HepG2 (cell line): ENCODE measurements around the gene TBC1D16. TPM values are rescaled to one million over a fixed set of nuclear protein-coding genes. Genes with fewer than 3 reads are reported as not detected.

Experiments used
- ATAC-seq: fragments of 200-7000 bp; cut with Tn5 transposase; 3 replicates; pipeline ENCODE4 v1.9.1; 2020; ENCODE audit warnings: mild to moderate bottlenecking, moderate library complexity
- BruUV-seq: library from RNA; stranded (reverse); fragments of 400-500 nt; replicated peaks from 2 replicates; lab custom pipeline; 2021; lab: Mats Ljungman, UMichigan
- CTCF ChIA-PET: fragments of 300-600 bp; formaldehyde crosslinking; extraction: SDS; loops from one replicate; lab custom pipeline; 2021; ENCODE audit warnings: low total read pairs, inconsistent platforms, low intra/inter-chr PET ratio; lab: Yijun Ruan, JAX
- POLR2A ChIA-PET: fragments of 350-600 bp; sonication (Branson Sonifier 250); formaldehyde crosslinking; loops from one replicate; lab custom pipeline; 2020; ENCODE audit warnings: antibody characterized with exemption, inconsistent platforms; lab: Yijun Ruan, JAX
- DNase-seq: peaks from one replicate; pipeline ENCODE4 v3.0.0-alpha.2; 2015; ENCODE audit warnings: low spot score
- FAIRE-seq: peaks from 3 replicates; lab custom pipeline; 2011; peaks lifted over from hg19 to GRCh38; lab: Jason Lieb, UNC
- H2AFZ ChIP-seq: one replicate; pipeline ENCODE4 v1.6.1; 2011; ENCODE audit warnings: low read length, inconsistent platforms
- H3K27ac ChIP-seq: fragments of 300-600 bp; 3 replicates; pipeline ENCODE4 v1.8.0; 2011; ENCODE audit warnings: mixed run types, mild to moderate bottlenecking, mixed read lengths, low read length, inconsistent platforms; ENCODE audit not compliant: insufficient read depth; ENCODE audit errors: extremely low read length
- H3K27me3 ChIP-seq, 2 experiments: fragments of 200-600 bp in 1 of 2; 2 replicates in 1 of 2; 3 replicates in 1 of 2; pipeline versions ENCODE4 v1.6.0 to v1.8.0; 2011; ENCODE audit warnings: low read length in 2 of 2, mild to moderate bottlenecking in 2 of 2, moderate library complexity in 2 of 2, inconsistent platforms in 1 of 2; ENCODE audit not compliant: insufficient read depth in 2 of 2, control insufficient read depth in 1 of 2
- H3K36me3 ChIP-seq, 2 experiments: fragments of 200-600 bp in 1 of 2; replicated peaks in 1 of 2; 2 replicates in 1 of 2; 3 replicates in 1 of 2; pipeline versions ENCODE4 v1.5.1 to v1.8.0; 2011; ENCODE audit warnings: low read length in 2 of 2, inconsistent platforms in 1 of 2; ENCODE audit not compliant: insufficient read depth in 2 of 2, control insufficient read depth in 1 of 2
- H3K4me1 ChIP-seq: 2 replicates; pipeline ENCODE4 v1.5.1; 2012; ENCODE audit warnings: low read length, inconsistent platforms; ENCODE audit not compliant: insufficient read depth
- H3K4me2 ChIP-seq: 2 replicates; pipeline ENCODE4 v1.6.0; 2011; ENCODE audit warnings: low read depth, low read length, inconsistent platforms
- H3K4me3 ChIP-seq, 3 experiments: fragments of 200-600 bp in 1 of 3; sonication (generic), shearing (Covaris generic) in 1 of 3; replicated peaks in 1 of 3; 2 replicates each; pipeline ENCODE4 v1.5.1; 2011 to 2016; ENCODE audit warnings: low read length in 3 of 3, inconsistent platforms in 2 of 3, low read depth in 2 of 3, mild to moderate bottlenecking in 2 of 3, control low read depth in 1 of 3, mixed read lengths in 1 of 3; ENCODE audit not compliant: insufficient read depth in 1 of 3
- H3K79me2 ChIP-seq: one replicate; pipeline ENCODE4 v1.6.1; 2011; ENCODE audit warnings: low read length, inconsistent platforms; ENCODE audit not compliant: insufficient read depth
- H3K9ac ChIP-seq: 2 replicates; pipeline ENCODE4 v1.6.0; 2011; ENCODE audit warnings: mild to moderate bottlenecking, low read depth, low read length, inconsistent platforms; ENCODE audit not compliant: insufficient read depth
- H3K9me3 ChIP-seq: 2 replicates; pipeline ENCODE4 v1.5.1; 2012; ENCODE audit warnings: mild to moderate bottlenecking, low read length
- H4K20me1 ChIP-seq: 2 replicates; pipeline ENCODE4 v1.6.0; 2011; ENCODE audit warnings: inconsistent platforms, mild to moderate bottlenecking, low read length, moderate library complexity; ENCODE audit not compliant: insufficient read depth
- LCORL ChIP-seq, 2 experiments: fragments of 450-650 bp in 1 of 2; sonication (generic) in 1 of 2; formaldehyde crosslinking in 1 of 2; IDR thresholded peaks; 2 replicates each; pipeline versions ENCODE4 v1.5.0 to v1.6.1; 2017 to 2020; ENCODE audit warnings: antibody characterized with exemption in 1 of 2, missing genetic modification reagents in 1 of 2
- YY1 ChIP-seq: IDR thresholded peaks from 2 replicates; pipeline ENCODE4 v1.6.1; 2011; ENCODE audit warnings: low read length, low read depth, moderate library complexity, mild to moderate bottlenecking; ENCODE audit not compliant: insufficient read depth, insufficient replicate concordance
- ZBTB33 ChIP-seq: sonication (generic); formaldehyde crosslinking; IDR thresholded peaks from 2 replicates; pipeline ENCODE4 v1.4.0; 2020; ENCODE audit warnings: missing genetic modification reagents
- ZBTB4 ChIP-seq: sonication (generic); formaldehyde crosslinking; IDR thresholded peaks from 2 replicates; pipeline ENCODE4 v1.4.0; 2020; ENCODE audit warnings: missing genetic modification reagents, mild to moderate bottlenecking, borderline replicate concordance
- ZFX ChIP-seq: sonication (generic); formaldehyde crosslinking; IDR thresholded peaks from 2 replicates; pipeline ENCODE4 v1.4.0; 2020; ENCODE audit warnings: mild to moderate bottlenecking, low read depth, missing genetic modification reagents, moderate library complexity
- ZNF564 ChIP-seq: sonication (generic); formaldehyde crosslinking; IDR thresholded peaks from 2 replicates; pipeline ENCODE4 v1.8.1; 2023; ENCODE audit warnings: mild to moderate bottlenecking, missing genetic modification reagents
- ZNF616 ChIP-seq: sonication (generic); formaldehyde crosslinking; IDR thresholded peaks from 2 replicates; pipeline ENCODE4 v1.5.0; 2020; ENCODE audit warnings: low read depth, mild to moderate bottlenecking, missing genetic modification reagents
- ZNF687 ChIP-seq: sonication (generic); formaldehyde crosslinking; IDR thresholded peaks from 2 replicates; pipeline ENCODE4 v1.5.1; 2020; ENCODE audit warnings: mild to moderate bottlenecking, missing genetic modification reagents, moderate library complexity
- ZNF7 ChIP-seq: IDR thresholded peaks from 2 replicates; pipeline ENCODE4 v1.6.1; 2016; ENCODE audit warnings: missing biosample characterization, missing genetic modification reagents
- whole genome bisulfite sequencing: methylation state at CpG from one replicate; pipeline ENCODE4 v1.1.6; 2017; ENCODE audit warnings: low lambda C conversion rate; 5-methylcytosine and 5-hydroxymethylcytosine counted together
- in situ Hi-C: cut with HindIII; loops from 2 replicates; pipeline ENCODE4 v1.10.0; 2017; ENCODE audit warnings: low pct_unique_long_range_greater_than_20kb; ENCODE audit not compliant: extremely low pct_ligation_motif_present
- intact Hi-C: fragments of 100-400 bp; cut with micrococcal nuclease; formaldehyde crosslinking; loops from one replicate; pipeline ENCODE4 v1.10.0; 2022; ENCODE audit not compliant: unreplicated experiment
- polyA plus RNA-seq, 8 experiments: library from polyadenylated mRNA; depleted of rRNA in 3 of 8; stranded (reverse) in 7 of 8; unstranded in 1 of 8; fragments of >200 nt; fragmentation: Illumina TruSeq in 4 of 8; extraction: Trizol in 4 of 8; gene quantifications; 2 replicates each; pipeline versions ENCODE4 v1.2.1 to v1.2.3, GENCODE V29; 2011 to 2016; ENCODE audit warnings: low read depth in 4 of 8, missing spikeins in 1 of 8, mixed read lengths in 1 of 8; ENCODE audit not compliant: insufficient read depth in 1 of 8
- total RNA-seq, 5 experiments: library from RNA; depleted of rRNA; stranded (reverse); fragments of >200 nt; fragmentation: Illumina TruSeq; extraction: Trizol; gene quantifications; 2 replicates each; pipeline ENCODE4 v1.2.3, GENCODE V29; 2016; ENCODE audit warnings: low read depth in 1 of 5

Gene TBC1D16
- total and polyA plus RNA-seq, 2 of the 13 experiments (the other 11 are each of a cell fraction or from before 2014, with no cell fraction given), result 14.9 to 24.9 TPM

- Histone ChIP-seq H3K36me3 (no peaks in the 10 kb centered on the region), H3K27me3 (no peaks in the 10 kb centered on the region), H3K4me3 (no peak overlapping the region), H3K79me2 (no peaks in the 10 kb centered on the region), H3K4me2 (no peak overlapping the region), H2AFZ (no peak overlapping the region), H3K4me1 (peaks cover 93% of the 10 kb centered on the region), H3K9me3 (no peaks in the 10 kb centered on the region), H4K20me1 (no peaks in the 10 kb centered on the region), H3K27ac (peak overlapping the region; percentile 8), H3K9ac (no peak overlapping the region)
- CTCF ChIA-PET, result no interaction called here
- no peak for DNase-seq
- peak; percentile 24 for ATAC-seq
- POLR2A ChIA-PET, result interaction anchor here (1.2 to 1.6 kb wide), 5 partner anchors 10 to 90 kb away, joined by 3 to 7 read pairs (median 4); partner anchors contain the start of gene CBX4
- BruUV-seq, result no TSS peak
- intact Hi-C loops (loop anchor here (5.0 kb wide), 1 partner anchor 82 kb away; no protein-coding TSS in a partner anchor), in situ Hi-C loops (loop anchor here (5.0 kb wide), 2 partner anchors 63 to 87 kb away; no protein-coding TSS in a partner anchor)
- no peak for FAIRE-seq
- 80% methylated on average over 24 of the region's 25 CpGs for WGBS
- TF ChIP-seq ZNF7 (no peak), ZFX (CRISPR knock-in tag) (peak; percentile 52; the same call in 1 of the 2 replicates), YY1 (no peak), ZBTB33 (CRISPR knock-in tag) (peak; percentile 97), ZBTB4 (peak; percentile 88; the same call in 1 of the 2 replicates), ZNF687 (peak; percentile 72), ZNF564 (CRISPR knock-in tag) (no peak), ZNF616 (CRISPR knock-in tag) (no peak), LCORL (IDR thresholded peaks at IDR 0.05) (no peak), LCORL (CRISPR knock-in tag; IDR thresholded peaks at IDR 0.05) (0 out of 2 replicates have a peak, but pooled peaks have one; percentile 40)
Measured at GRCh38 chr17:79929257-79930061, 106.2 kb downstream of the TBC1D16 start.
